ENCODE data around the gene MYO7B.

Gene MYO7B

DNA sequence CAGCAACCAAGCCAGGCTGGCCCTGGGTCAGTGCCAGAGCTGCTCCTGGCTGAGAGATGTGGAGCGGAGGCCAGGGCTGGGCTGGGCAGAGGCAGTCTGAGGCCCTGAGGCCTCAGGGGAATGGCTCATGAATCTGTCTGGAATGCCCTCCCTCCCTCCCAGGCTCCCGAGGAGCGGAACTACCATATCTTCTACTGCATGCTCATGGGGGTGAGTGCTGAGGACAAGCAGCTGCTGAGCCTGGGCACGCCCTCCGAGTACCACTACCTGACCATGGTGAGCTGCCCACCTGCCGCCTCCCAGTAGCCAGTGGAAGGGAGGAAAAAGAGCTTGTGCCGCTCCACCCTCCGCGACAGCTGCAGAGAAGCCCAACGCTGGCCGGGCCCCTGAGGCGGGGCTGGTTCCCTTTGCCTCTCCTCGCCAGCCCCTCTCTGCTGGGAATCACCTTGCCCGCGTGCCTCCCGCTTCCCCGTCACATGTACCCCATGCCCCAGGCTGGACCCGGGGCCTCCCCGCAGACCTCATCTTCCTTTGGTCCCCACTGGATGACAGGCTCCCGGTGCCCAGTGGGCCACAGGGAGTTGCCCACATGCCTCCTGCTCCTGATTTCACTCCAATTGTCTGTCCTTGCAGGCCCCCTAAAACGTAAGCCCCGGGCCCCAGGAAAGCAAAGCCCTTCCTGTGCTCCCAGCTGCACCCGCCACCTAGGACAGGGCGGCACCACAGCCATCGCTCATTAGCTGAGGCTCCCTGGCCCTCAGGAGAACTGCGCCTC, 41.1 kb downstream of the MYO7B start:
- Histone ChIP-seq H3K27ac (no peak overlapping the region), H3K9me3 (ENCODE audit: low read depth, low read length) (no peaks in the 10 kb centered on the region), H3K4me3 (no peak overlapping the region), H3K36me3 (ENCODE audit: insufficient read depth, low read length) (no peaks in the 10 kb centered on the region), H3K9ac (ENCODE audit: insufficient read length) (no peak overlapping the region)
- TF ChIP-seq FOXP2 (optimal IDR thresholded peaks at IDR 0.05; ENCODE audit: control extremely low read depth, extremely low read length, insufficient read depth) (no peak), EZH2 (IDR thresholded peaks at IDR 0.05) (no peak), POLR2AphosphoS5 (IDR thresholded peaks at IDR 0.05; ENCODE audit: borderline replicate concordance, low read depth, low read length) (no peak)
- no peak for DNase-seq (ENCODE audit: low read depth, low spot score)

GRCh38 chr2:127577208-127577475, 41.7 kb downstream of the MYO7B start:
- no peak for DNase-seq (ENCODE audit: low read depth, low spot score)
- H3K4me3 ChIP-seq, result no peak overlapping the region
- TF ChIP-seq FOXP2 (optimal IDR thresholded peaks at IDR 0.05; ENCODE audit: control extremely low read depth, extremely low read length, insufficient read depth) (no peak), EZH2 (IDR thresholded peaks at IDR 0.05) (no peak), POLR2AphosphoS5 (IDR thresholded peaks at IDR 0.05; ENCODE audit: borderline replicate concordance, low read depth, low read length) (no peak)
- no peak overlapping the region for H3K27ac ChIP-seq
- H3K9me3 ChIP-seq (ENCODE audit: low read depth, low read length), result no peaks in the 10 kb centered on the region
- no peak overlapping the region for H3K9ac ChIP-seq (ENCODE audit: insufficient read length)
- no peaks in the 10 kb centered on the region for H3K36me3 ChIP-seq (ENCODE audit: insufficient read depth, low read length)

- TF ChIP-seq POLR2AphosphoS5 (IDR thresholded peaks at IDR 0.05; ENCODE audit: borderline replicate concordance, low read depth, low read length) (no peak), FOXP2 (optimal IDR thresholded peaks at IDR 0.05; ENCODE audit: control extremely low read depth, extremely low read length, insufficient read depth) (no peak), EZH2 (IDR thresholded peaks at IDR 0.05) (no peak)
- no peaks in the 10 kb centered on the region for H3K9me3 ChIP-seq (ENCODE audit: low read depth, low read length)
- H3K4me3 ChIP-seq, result no peak overlapping the region
- DNase-seq (ENCODE audit: low read depth, low spot score), result no peak
- H3K27ac ChIP-seq, result no peak overlapping the region
- no peak overlapping the region for H3K9ac ChIP-seq (ENCODE audit: insufficient read length)
- no peaks in the 10 kb centered on the region for H3K36me3 ChIP-seq (ENCODE audit: insufficient read depth, low read length)
Observed at GRCh38 chr2:127577503-127577902, 42.0 kb downstream of the MYO7B start.

DNA sequence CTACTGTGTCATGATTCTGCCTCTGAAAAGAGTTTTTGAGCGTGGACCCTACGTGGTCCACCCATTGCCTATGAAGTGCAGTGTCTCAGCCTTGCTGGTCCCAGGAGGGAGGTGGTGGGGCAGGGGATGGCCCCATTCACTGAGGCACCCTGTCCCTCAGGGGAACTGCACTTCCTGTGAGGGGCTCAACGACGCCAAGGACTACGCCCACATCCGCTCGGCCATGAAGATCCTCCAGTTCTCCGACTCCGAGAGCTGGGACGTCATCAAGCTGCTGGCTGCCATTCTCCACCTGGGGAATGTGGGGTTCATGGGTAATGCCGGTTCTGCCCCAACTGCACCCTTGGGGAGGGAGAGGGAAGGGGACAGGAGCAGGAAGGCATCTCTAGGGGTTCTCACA, 42.5 kb downstream of the MYO7B start:
- no peak for DNase-seq (ENCODE audit: low read depth, low spot score)
- Histone ChIP-seq H3K4me3 (no peak overlapping the region), H3K27ac (no peak overlapping the region), H3K9ac (ENCODE audit: insufficient read length) (no peak overlapping the region), H3K36me3 (ENCODE audit: insufficient read depth, low read length) (no peaks in the 10 kb centered on the region), H3K9me3 (ENCODE audit: low read depth, low read length) (no peaks in the 10 kb centered on the region)
- no peak for TF ChIP-seq POLR2AphosphoS5 (IDR thresholded peaks at IDR 0.05; ENCODE audit: borderline replicate concordance, low read depth, low read length)
- TF ChIP-seq FOXP2 (optimal IDR thresholded peaks at IDR 0.05; ENCODE audit: control extremely low read depth, extremely low read length, insufficient read depth), result no peak
- no peak for TF ChIP-seq EZH2 (IDR thresholded peaks at IDR 0.05)

GRCh38 chr2:127578411-127578810, 42.9 kb downstream of the MYO7B start:
- Histone ChIP-seq H3K36me3 (ENCODE audit: insufficient read depth, low read length) (no peaks in the 10 kb centered on the region), H3K9me3 (ENCODE audit: low read depth, low read length) (no peaks in the 10 kb centered on the region), H3K9ac (ENCODE audit: insufficient read length) (no peak overlapping the region), H3K27ac (no peak overlapping the region), H3K4me3 (no peak overlapping the region)
- TF ChIP-seq EZH2 (IDR thresholded peaks at IDR 0.05) (no peak), POLR2AphosphoS5 (IDR thresholded peaks at IDR 0.05; ENCODE audit: borderline replicate concordance, low read depth, low read length) (no peak), FOXP2 (optimal IDR thresholded peaks at IDR 0.05; ENCODE audit: control extremely low read depth, extremely low read length, insufficient read depth) (no peak)
- DNase-seq (ENCODE audit: low read depth, low spot score), result no peak

DNA sequence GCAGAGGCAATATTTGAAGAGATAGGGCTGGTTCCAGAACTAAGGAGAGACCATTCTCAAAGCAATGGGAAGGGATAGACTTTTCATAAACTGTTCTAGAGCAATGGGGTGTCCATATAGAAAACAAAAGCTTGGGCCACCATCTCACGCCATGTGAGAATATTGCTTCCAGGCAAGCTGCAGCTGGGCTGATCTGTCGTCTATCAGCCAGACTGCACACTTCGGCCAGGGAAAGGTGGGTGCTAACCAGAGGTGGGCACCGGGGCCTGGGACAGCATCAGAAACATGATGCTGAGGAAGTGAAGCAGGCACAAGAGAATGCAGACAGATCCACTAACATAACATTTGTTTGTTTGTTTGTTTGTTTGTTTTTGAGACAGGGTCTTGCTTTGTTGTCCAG, 43.7 kb downstream of the MYO7B start:
- no peaks in the 10 kb centered on the region for H3K9me3 ChIP-seq (ENCODE audit: low read depth, low read length)
- DNase-seq (ENCODE audit: low read depth, low spot score), result no peak
- no peak overlapping the region for H3K27ac ChIP-seq
- no peak overlapping the region for H3K9ac ChIP-seq (ENCODE audit: insufficient read length)
- TF ChIP-seq EZH2 (IDR thresholded peaks at IDR 0.05) (no peak), FOXP2 (optimal IDR thresholded peaks at IDR 0.05; ENCODE audit: control extremely low read depth, extremely low read length, insufficient read depth) (no peak), POLR2AphosphoS5 (IDR thresholded peaks at IDR 0.05; ENCODE audit: borderline replicate concordance, low read depth, low read length) (no peak)
- no peaks in the 10 kb centered on the region for H3K36me3 ChIP-seq (ENCODE audit: insufficient read depth, low read length)
- H3K4me3 ChIP-seq, result no peak overlapping the region

DNA sequence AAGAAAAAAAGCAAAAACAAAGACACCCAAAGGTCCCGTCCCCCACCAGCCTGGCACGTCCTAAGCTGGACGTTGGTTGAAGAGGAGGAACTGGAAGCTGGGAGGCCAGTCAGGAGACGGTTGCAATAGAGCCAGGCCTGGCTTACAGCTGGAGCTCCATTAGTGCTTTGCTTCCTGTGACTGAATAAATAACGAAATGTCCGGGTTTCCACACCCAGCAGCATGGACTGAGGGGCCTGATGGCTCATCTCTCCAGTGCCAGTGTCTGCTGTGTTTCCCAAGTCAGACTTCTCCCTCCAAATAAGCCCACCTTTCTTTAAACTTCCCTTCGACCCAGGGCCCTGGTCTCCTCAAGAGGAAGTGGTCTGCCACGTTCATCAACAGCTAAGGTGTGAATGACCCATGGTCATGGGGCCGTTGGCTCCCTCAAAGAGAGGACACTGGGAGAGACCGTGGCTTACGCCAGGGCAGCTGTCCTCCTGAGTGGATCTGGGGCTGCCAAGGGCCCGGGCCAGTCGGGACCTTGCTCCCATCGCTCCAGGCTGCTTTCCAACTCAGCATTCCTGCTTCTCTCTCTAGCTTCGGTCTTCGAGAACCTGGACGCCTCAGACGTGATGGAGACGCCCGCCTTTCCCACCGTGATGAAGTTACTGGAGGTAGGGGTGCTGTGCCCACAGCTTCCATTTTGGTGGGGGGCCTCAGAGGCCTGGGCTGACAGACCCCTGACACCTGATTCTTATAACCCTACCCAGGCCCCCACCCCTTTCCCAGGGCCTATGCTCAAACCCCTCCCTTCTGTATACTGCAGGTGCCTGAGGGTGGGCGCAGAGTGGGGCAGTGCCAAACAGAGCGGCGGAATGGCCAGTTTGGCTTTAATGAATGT, 44.9 kb downstream of the MYO7B start:
- Histone ChIP-seq H3K36me3 (ENCODE audit: insufficient read depth, low read length) (no peaks in the 10 kb centered on the region), H3K4me3 (no peak overlapping the region), H3K9ac (ENCODE audit: insufficient read length) (no peak overlapping the region), H3K9me3 (ENCODE audit: low read depth, low read length) (no peaks in the 10 kb centered on the region), H3K27ac (no peak overlapping the region)
- TF ChIP-seq POLR2AphosphoS5 (IDR thresholded peaks at IDR 0.05; ENCODE audit: borderline replicate concordance, low read depth, low read length) (no peak), FOXP2 (optimal IDR thresholded peaks at IDR 0.05; ENCODE audit: control extremely low read depth, extremely low read length, insufficient read depth) (no peak), EZH2 (IDR thresholded peaks at IDR 0.05) (no peak)
- DNase-seq (ENCODE audit: low read depth, low spot score), result no peak

GRCh38 chr2:127581050-127581345, 45.5 kb downstream of the MYO7B start:
- Histone ChIP-seq H3K4me3 (no peak overlapping the region), H3K9me3 (ENCODE audit: low read depth, low read length) (no peaks in the 10 kb centered on the region), H3K27ac (no peak overlapping the region), H3K9ac (ENCODE audit: insufficient read length) (no peak overlapping the region), H3K36me3 (ENCODE audit: insufficient read depth, low read length) (no peaks in the 10 kb centered on the region)
- TF ChIP-seq POLR2AphosphoS5 (IDR thresholded peaks at IDR 0.05; ENCODE audit: borderline replicate concordance, low read depth, low read length) (no peak), FOXP2 (optimal IDR thresholded peaks at IDR 0.05; ENCODE audit: control extremely low read depth, extremely low read length, insufficient read depth) (no peak), EZH2 (IDR thresholded peaks at IDR 0.05) (no peak)
- DNase-seq (ENCODE audit: low read depth, low spot score), result no peak

Measured in SK-N-MC (cell line).